ENCODE results near the gene FBXW11.

DNA sequence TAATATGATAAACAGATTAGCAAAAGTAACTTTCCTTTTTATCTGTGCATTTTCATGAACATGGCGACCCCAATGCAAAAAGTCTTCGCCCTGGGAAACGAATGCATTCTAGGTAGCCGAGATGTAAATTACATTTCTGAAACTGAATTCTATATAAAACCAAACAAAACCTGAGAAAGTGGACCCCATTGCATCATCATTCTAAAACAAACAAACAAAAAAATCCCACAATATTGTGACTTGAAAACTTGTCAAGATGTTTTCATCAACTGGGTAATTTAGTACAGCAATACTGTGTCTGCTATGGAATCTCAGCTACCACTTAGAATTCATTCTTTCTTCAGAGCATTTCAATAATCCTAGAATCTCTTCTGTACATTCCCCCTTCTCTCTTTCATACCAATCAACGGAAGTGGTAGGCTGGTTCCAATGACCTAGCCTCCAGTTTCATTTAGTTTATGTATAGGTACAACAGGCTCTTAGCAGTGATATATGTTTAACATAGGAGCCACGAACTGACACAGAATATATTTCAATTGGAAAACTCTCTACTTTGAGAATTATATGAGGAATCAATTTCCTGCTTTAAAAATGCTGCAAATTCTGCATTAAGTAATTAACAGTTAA, 85.6 kb downstream of the FBXW11 start:
- TF ChIP-seq POLR2A (IDR thresholded peaks at IDR 0.05): no peak
- TF ChIP-seq CTCF (IDR thresholded peaks at IDR 0.05): no peak
